Neuronal stem cell (in vitro differentiated cells): ENCODE data around the gene RIN3.

Source experiments
- DNase-seq: peaks from one replicate; pipeline ENCODE4 v3.0.0-alpha.2; 2013; ENCODE audit warnings: low spot score
- H2AFZ ChIP-seq: one replicate; pipeline ENCODE4 v1.6.1; 2013; ENCODE audit warnings: mild to moderate bottlenecking, low read length, inconsistent platforms
- H2AK5ac ChIP-seq: 2 replicates; pipeline ENCODE4 v1.6.1; 2013; ENCODE audit warnings: low read depth, mild to moderate bottlenecking, inconsistent platforms, low read length, moderate library complexity, mixed read lengths
- H2BK120ac ChIP-seq: 2 replicates; pipeline ENCODE4 v1.6.1; 2013; ENCODE audit warnings: low read depth, mild to moderate bottlenecking, inconsistent platforms, low read length, moderate library complexity, mixed read lengths
- H2BK12ac ChIP-seq: one replicate; pipeline ENCODE4 v1.6.1; 2013; ENCODE audit warnings: low read length, inconsistent platforms
- H2BK15ac ChIP-seq: 2 replicates; pipeline ENCODE4 v1.6.1; 2013; ENCODE audit warnings: mild to moderate bottlenecking, low read length, inconsistent platforms, mixed read lengths
- H2BK5ac ChIP-seq: one replicate; pipeline ENCODE4 v1.6.1; 2013; ENCODE audit warnings: inconsistent platforms, mild to moderate bottlenecking, low read length, moderate library complexity
- H3K14ac ChIP-seq: one replicate; pipeline ENCODE4 v1.6.1; 2013; ENCODE audit warnings: low read length, inconsistent platforms
- H3K18ac ChIP-seq: 2 replicates; pipeline ENCODE4 v1.6.1; 2013; ENCODE audit warnings: low read length, inconsistent platforms
- H3K23ac ChIP-seq: 2 replicates; pipeline ENCODE4 v1.6.1; 2013; ENCODE audit warnings: low read depth, mild to moderate bottlenecking, mixed read lengths, low read length, inconsistent platforms; ENCODE audit not compliant: poor library complexity
- H3K27ac ChIP-seq: replicated peaks from 3 replicates; pipeline ENCODE4 v1.5.1; 2013; ENCODE audit warnings: low read length, inconsistent platforms
- H3K27me3 ChIP-seq, 3 experiments: 2 replicates each; pipeline ENCODE4 v1.6.1; 2013; ENCODE audit warnings: low read length in 3 of 3, mild to moderate bottlenecking in 2 of 3, inconsistent platforms in 1 of 3, low read depth in 1 of 3, mixed read lengths in 1 of 3, moderate library complexity in 1 of 3; ENCODE audit not compliant: control insufficient read depth in 3 of 3, insufficient read depth in 3 of 3
- H3K36me3 ChIP-seq, 2 donors: replicated peaks in 1 of 2; 2 replicates each; pipeline ENCODE4 v1.6.1; 2013; ENCODE audit warnings: low read length in 2 of 2; ENCODE audit not compliant: control insufficient read depth in 2 of 2, insufficient read depth in 2 of 2
- H3K4ac ChIP-seq: 2 replicates; pipeline ENCODE4 v1.6.1; 2013; ENCODE audit warnings: inconsistent platforms, mild to moderate bottlenecking, low read length, moderate library complexity
- H3K4me1 ChIP-seq, 2 donors: 1 replicate in 1 of 2; 2 replicates in 1 of 2; pipeline ENCODE4 v1.6.1; 2013; ENCODE audit warnings: low read length in 2 of 2, low read depth in 1 of 2; ENCODE audit not compliant: control insufficient read depth in 2 of 2, insufficient read depth in 1 of 2
- H3K4me2 ChIP-seq: one replicate; pipeline ENCODE4 v1.6.1; 2013; ENCODE audit warnings: mild to moderate bottlenecking, low read length, inconsistent platforms; ENCODE audit not compliant: insufficient read depth, poor library complexity, severe bottlenecking
- H3K4me3 ChIP-seq, 2 donors: 2 replicates each; pipeline ENCODE4 v1.5.1; 2013; ENCODE audit warnings: low read length in 2 of 2, mild to moderate bottlenecking in 2 of 2, inconsistent platforms in 1 of 2, moderate library complexity in 1 of 2
- H3K79me1 ChIP-seq: one replicate; pipeline ENCODE4 v1.6.1; 2013; ENCODE audit warnings: low read depth, mild to moderate bottlenecking, inconsistent platforms, low read length, moderate library complexity
- H3K9ac ChIP-seq: one replicate; pipeline ENCODE4 v1.6.1; 2013; ENCODE audit warnings: mild to moderate bottlenecking, low read depth, low read length, inconsistent platforms; ENCODE audit not compliant: poor library complexity
- H3K9me3 ChIP-seq, 2 donors: replicated peaks in 1 of 2; 2 replicates each; pipeline versions ENCODE3 to v1.6.1; 2013; ENCODE audit warnings: low read length in 2 of 2, mild to moderate bottlenecking in 2 of 2, inconsistent platforms in 1 of 2, low read depth in 1 of 2, mixed read lengths in 1 of 2, moderate library complexity in 1 of 2; ENCODE audit not compliant: control insufficient read depth in 2 of 2, insufficient read depth in 1 of 2
- H4K8ac ChIP-seq: one replicate; pipeline ENCODE4 v1.6.1; 2013; ENCODE audit warnings: low read depth, mild to moderate bottlenecking, inconsistent platforms, low read length, moderate library complexity
- H4K91ac ChIP-seq: one replicate; pipeline ENCODE4 v1.6.1; 2013; ENCODE audit warnings: low read length, low read depth, mild to moderate bottlenecking, inconsistent platforms; ENCODE audit not compliant: poor library complexity
- WGBS, 2 donors: extraction: QIAGEN DNeasy Blood & Tissue Kit; methylation state at CpG; one replicate each; pipeline ENCODE4 v1.1.7; 2013; ENCODE audit warnings: missing lambda C conversion rate in 2 of 2, mixed read lengths in 1 of 2; ENCODE audit not compliant: insufficient read length in 2 of 2, insufficient replicate concordance in 1 of 2; ENCODE audit errors: extremely low coverage in 2 of 2; 5-methylcytosine and 5-hydroxymethylcytosine counted together

RIN3 gene

GRCh38 chr14:92514844-92515514 is 1.4 kb downstream of the RIN3 start:
- Histone ChIP-seq H3K79me1 (no peaks in the 10 kb centered on the region), H2BK120ac (peak overlapping the region; percentile 82), H4K91ac (no peak overlapping the region), H3K4me3 (peak overlapping the region in 1 of 2 donors; percentile 54), H3K14ac (no peak overlapping the region), H3K23ac (no peak overlapping the region), H3K36me3 (no peaks in the 10 kb centered on the region), H2BK12ac (no peak overlapping the region), H3K27ac (no peak overlapping the region), H2AK5ac (peak overlapping the region; percentile 15), H4K8ac (no peak overlapping the region), H2BK5ac (no peak overlapping the region), H3K4me2 (peak overlapping the region; percentile 90), H2AFZ (peak overlapping the region; percentile 98), H3K18ac (no peak overlapping the region), H2BK15ac (no peak overlapping the region), H3K9ac (no peak overlapping the region), H3K27me3 (peaks cover 0 to 32% (median 7%) of the 10 kb centered on the region in 3 experiments), H3K9me3 (no peaks in the 10 kb centered on the region), H3K4me1 (peaks cover 1 to 3% of the 10 kb centered on the region in 2 donors), H3K4ac (no peak overlapping the region)
- WGBS, 2 donors = no CpG with 5 or more reads among the region's 15 CpGs
- no peak for DNase-seq

GRCh38 chr14:92515546-92516343 is 2.2 kb downstream of the RIN3 start:
- H3K18ac ChIP-seq = no peak overlapping the region
- peaks cover 0 to 32% (median 7%) of the 10 kb centered on the region in 3 experiments for H3K27me3 ChIP-seq
- no peak overlapping the region for H2BK12ac ChIP-seq
- H3K9me3 ChIP-seq = no peaks in the 10 kb centered on the region
- H3K4me3 ChIP-seq = no peak overlapping the region
- no peaks in the 10 kb centered on the region for H3K79me1 ChIP-seq
- H4K8ac ChIP-seq = no peak overlapping the region
- no peak overlapping the region for H3K9ac ChIP-seq
- H3K27ac ChIP-seq = no peak overlapping the region
- WGBS, 2 donors = no CpG with 5 or more reads among the region's 5 CpGs
- no peak overlapping the region for H2BK15ac ChIP-seq
- no peak overlapping the region for H4K91ac ChIP-seq
- no peaks in the 10 kb centered on the region for H3K36me3 ChIP-seq
- no peak overlapping the region for H3K4ac ChIP-seq
- no peak overlapping the region for H2AFZ ChIP-seq
- H3K23ac ChIP-seq = no peak overlapping the region
- no peak overlapping the region for H2AK5ac ChIP-seq
- no peak overlapping the region for H2BK5ac ChIP-seq
- no peak overlapping the region for H2BK120ac ChIP-seq
- peaks cover 1 to 3% of the 10 kb centered on the region in 2 donors for H3K4me1 ChIP-seq
- DNase-seq = no peak
- no peak overlapping the region for H3K4me2 ChIP-seq
- no peak overlapping the region for H3K14ac ChIP-seq

GRCh38 chr14:92516344-92516965 is 2.9 kb downstream of the RIN3 start:
- H3K4ac ChIP-seq = no peak overlapping the region
- H3K36me3 ChIP-seq = no peaks in the 10 kb centered on the region
- H2AK5ac ChIP-seq = no peak overlapping the region
- H3K9ac ChIP-seq = no peak overlapping the region
- no peak overlapping the region for H3K18ac ChIP-seq
- H2BK15ac ChIP-seq = no peak overlapping the region
- H4K8ac ChIP-seq = no peak overlapping the region
- no peak overlapping the region for H2BK5ac ChIP-seq
- no peak overlapping the region for H4K91ac ChIP-seq
- H3K79me1 ChIP-seq = no peaks in the 10 kb centered on the region
- no peak overlapping the region for H2AFZ ChIP-seq
- no peaks in the 10 kb centered on the region for H3K9me3 ChIP-seq
- H3K27ac ChIP-seq = no peak overlapping the region
- H2BK120ac ChIP-seq = no peak overlapping the region
- no peak overlapping the region for H3K23ac ChIP-seq
- H3K27me3 ChIP-seq = peaks cover 0 to 32% (median 7%) of the 10 kb centered on the region in 3 experiments
- no peak for DNase-seq
- no peak overlapping the region for H3K4me2 ChIP-seq
- H3K14ac ChIP-seq = no peak overlapping the region
- no peak overlapping the region for H2BK12ac ChIP-seq
- no peak overlapping the region for H3K4me3 ChIP-seq
- H3K4me1 ChIP-seq = peaks cover 1 to 3% of the 10 kb centered on the region in 2 donors
- WGBS, 2 donors = no CpG with 5 or more reads among the region's 4 CpGs

GRCh38 chr14:92516966-92517506 is 3.5 kb downstream of the RIN3 start:
- no peak overlapping the region for H2BK5ac ChIP-seq
- WGBS, 2 donors = no CpG with 5 or more reads among the region's 5 CpGs

More at GRCh38 chr14:92516966-92517506, 3.5 kb downstream of the RIN3 start:
- peaks cover 1 to 3% of the 10 kb centered on the region in 2 donors for H3K4me1 ChIP-seq
- no peak overlapping the region for H4K8ac ChIP-seq
- no peak overlapping the region for H2AK5ac ChIP-seq
- peaks cover 0 to 32% (median 7%) of the 10 kb centered on the region in 3 experiments for H3K27me3 ChIP-seq
- H3K18ac ChIP-seq = no peak overlapping the region
- no peak overlapping the region for H3K4me3 ChIP-seq
- H2AFZ ChIP-seq = no peak overlapping the region
- no peak overlapping the region for H3K4me2 ChIP-seq
- no peak overlapping the region for H4K91ac ChIP-seq
- H3K4ac ChIP-seq = no peak overlapping the region
- no peaks in the 10 kb centered on the region for H3K36me3 ChIP-seq
- no peak overlapping the region for H3K14ac ChIP-seq
- no peak overlapping the region for H3K23ac ChIP-seq
- no peak for DNase-seq
- H3K27ac ChIP-seq = no peak overlapping the region
- no peaks in the 10 kb centered on the region for H3K9me3 ChIP-seq
- no peak overlapping the region for H2BK120ac ChIP-seq
- H2BK15ac ChIP-seq = no peak overlapping the region
- H3K9ac ChIP-seq = no peak overlapping the region
- H2BK12ac ChIP-seq = no peak overlapping the region
- no peaks in the 10 kb centered on the region for H3K79me1 ChIP-seq
